RWPE2 (cell line): ENCODE data around the gene RFPL4A.
A peak's percentile ranks its signal among the peaks of the same experiment; 100 is the strongest.

Experiments used
- ATAC-seq: fragments of 200-7000 bp; cut with Tn5 transposase; 3 replicates; pipeline ENCODE4 v1.9.1; 2021; ENCODE audit warnings: low read depth
- DNase-seq: peaks from one replicate; pipeline ENCODE4 v3.0.0-alpha.2; 2020; ENCODE audit warnings: low spot score
- H3K27ac ChIP-seq: fragments of 450-650 bp; 2 replicates; pipeline ENCODE4 v1.5.1; 2017; ENCODE audit warnings: mild to moderate bottlenecking; ENCODE audit not compliant: poor library complexity, severe bottlenecking
- H3K27me3 ChIP-seq: fragments of 250-450 bp; sonication (Bioruptor Pico); 2 replicates; pipeline ENCODE4 v1.5.1; 2021; ENCODE audit warnings: mild to moderate bottlenecking, moderate library complexity; ENCODE audit not compliant: insufficient read depth, poor library complexity, severe bottlenecking
- H3K36me3 ChIP-seq: fragments of 250-450 bp; sonication (Bioruptor Pico); 2 replicates; pipeline ENCODE4 v1.5.1; 2020; ENCODE audit warnings: low read depth, mild to moderate bottlenecking, moderate library complexity
- H3K4me1 ChIP-seq: fragments of 250-450 bp; sonication (Bioruptor Pico); 2 replicates; pipeline ENCODE4 v1.5.1; 2021; ENCODE audit warnings: mild to moderate bottlenecking, moderate library complexity; ENCODE audit not compliant: insufficient read depth, poor library complexity, severe bottlenecking
- H3K4me3 ChIP-seq: fragments of 250-450 bp; sonication (Bioruptor Pico); 2 replicates; pipeline ENCODE4 v1.5.1; 2021; ENCODE audit warnings: mild to moderate bottlenecking, moderate library complexity; ENCODE audit not compliant: severe bottlenecking
- H3K9me3 ChIP-seq: fragments of 250-450 bp; sonication (Bioruptor Pico); 2 replicates; pipeline ENCODE4 v1.5.1; 2021; ENCODE audit warnings: mild to moderate bottlenecking, moderate library complexity; ENCODE audit not compliant: severe bottlenecking
- CTCF ChIP-seq: fragments of 450-650 bp; IDR thresholded peaks from one replicate; pipeline ENCODE4 v1.5.1; 2017; ENCODE audit warnings: mild to moderate bottlenecking, moderate library complexity; ENCODE audit not compliant: poor library complexity, severe bottlenecking

The RFPL4A gene

GRCh38 chr19:55802281-55802680 lies 43.4 kb downstream of the RFPL4A start:
- TF ChIP-seq CTCF: no peak
- Histone ChIP-seq H3K27me3 (no peaks in the 10 kb centered on the region), H3K9me3 (no peaks in the 10 kb centered on the region), H3K4me3 (no peak overlapping the region), H3K27ac (no peak overlapping the region), H3K4me1 (no peaks in the 10 kb centered on the region), H3K36me3 (no peaks in the 10 kb centered on the region)
- DNase-seq: no peak
- ATAC-seq: no peak

GRCh38 chr19:55809381-55810058 lies 50.6 kb downstream of the RFPL4A start:
- DNase-seq: no peak
- ATAC-seq: 0 out of 3 replicates have a peak, but pooled peaks have one; percentile 42
- H3K4me1 ChIP-seq: no peaks in the 10 kb centered on the region
- no peak overlapping the region for H3K27ac ChIP-seq
- no peak overlapping the region for H3K4me3 ChIP-seq
- peak; percentile 52 for TF ChIP-seq CTCF
- H3K9me3 ChIP-seq: no peaks in the 10 kb centered on the region
- no peaks in the 10 kb centered on the region for H3K27me3 ChIP-seq
- no peaks in the 10 kb centered on the region for H3K36me3 ChIP-seq

DNA sequence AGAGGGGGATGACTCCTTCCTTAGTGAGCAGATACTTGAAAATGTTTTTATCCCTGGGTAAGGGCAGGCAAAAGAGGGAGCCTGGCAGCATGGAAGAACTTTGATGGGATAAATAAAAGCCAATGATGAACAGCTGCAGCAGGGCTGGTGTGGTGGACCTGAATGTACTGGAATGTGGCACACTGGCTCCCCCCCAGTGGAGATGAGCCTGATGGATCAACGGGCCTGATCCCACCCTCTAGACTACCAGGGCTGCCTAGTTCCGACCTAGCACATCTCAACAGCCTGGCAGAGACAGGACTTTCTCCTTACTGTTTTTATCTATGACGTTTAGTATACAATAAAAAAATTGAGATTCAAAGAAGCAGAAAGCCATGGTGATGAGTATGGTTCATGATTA lies 52.4 kb downstream of the RFPL4A start:
- Histone ChIP-seq H3K9me3 (no peaks in the 10 kb centered on the region), H3K4me1 (no peaks in the 10 kb centered on the region), H3K27ac (no peak overlapping the region), H3K36me3 (no peaks in the 10 kb centered on the region), H3K4me3 (no peak overlapping the region), H3K27me3 (no peaks in the 10 kb centered on the region)
- ATAC-seq (no peak), DNase-seq (no peak)
- TF ChIP-seq CTCF: no peak

DNA sequence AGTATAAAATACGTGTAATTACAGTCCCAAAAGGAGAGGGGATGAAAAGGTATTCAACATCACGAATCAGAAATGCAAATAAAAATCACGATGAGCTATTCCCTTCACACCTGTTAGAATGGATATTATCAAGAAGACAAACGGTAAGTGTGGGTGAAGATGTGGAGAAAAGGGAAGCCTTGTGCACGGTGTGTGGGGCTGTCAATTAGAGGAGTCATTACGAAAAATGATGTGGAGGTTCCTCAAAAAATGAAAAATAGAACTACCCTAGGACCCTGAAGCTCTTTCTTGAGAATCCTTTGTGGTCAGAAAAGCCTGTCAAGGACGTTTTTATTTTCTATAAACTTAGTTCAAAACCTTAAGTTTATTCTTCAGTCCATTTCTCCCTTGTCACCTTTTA lies 53.6 kb downstream of the RFPL4A start:
- DNase-seq (no peak), ATAC-seq (no peak)
- Histone ChIP-seq H3K27ac (no peak overlapping the region), H3K4me3 (no peak overlapping the region), H3K27me3 (no peaks in the 10 kb centered on the region), H3K36me3 (no peaks in the 10 kb centered on the region), H3K4me1 (no peaks in the 10 kb centered on the region), H3K9me3 (no peaks in the 10 kb centered on the region)
- TF ChIP-seq CTCF: no peak
